HepG2 (cell line): ENCODE data around the gene RASL10A. TPM values are rescaled to one million over a fixed set of nuclear protein-coding genes. Genes with fewer than 3 reads are reported as not detected.

Experiments used
- ATAC-seq: fragments of 200-7000 bp; cut with Tn5 transposase; 3 replicates; pipeline ENCODE4 v1.9.1; 2020; ENCODE audit warnings: mild to moderate bottlenecking, moderate library complexity
- BruUV-seq: library from RNA; stranded (reverse); fragments of 400-500 nt; replicated peaks from 2 replicates; lab custom pipeline; 2021; lab: Mats Ljungman, UMichigan
- CTCF ChIA-PET: fragments of 300-600 bp; formaldehyde crosslinking; extraction: SDS; loops from one replicate; lab custom pipeline; 2021; ENCODE audit warnings: low total read pairs, inconsistent platforms, low intra/inter-chr PET ratio; lab: Yijun Ruan, JAX
- POLR2A ChIA-PET: fragments of 350-600 bp; sonication (Branson Sonifier 250); formaldehyde crosslinking; loops from one replicate; lab custom pipeline; 2020; ENCODE audit warnings: antibody characterized with exemption, inconsistent platforms; lab: Yijun Ruan, JAX
- DNase-seq: peaks from one replicate; pipeline ENCODE4 v3.0.0-alpha.2; 2015; ENCODE audit warnings: low spot score
- FAIRE-seq: peaks from 3 replicates; lab custom pipeline; 2011; peaks lifted over from hg19 to GRCh38; lab: Jason Lieb, UNC
- H2AFZ ChIP-seq: one replicate; pipeline ENCODE4 v1.6.1; 2011; ENCODE audit warnings: low read length, inconsistent platforms
- H3K27ac ChIP-seq: fragments of 300-600 bp; 3 replicates; pipeline ENCODE4 v1.8.0; 2011; ENCODE audit warnings: mixed run types, mild to moderate bottlenecking, mixed read lengths, low read length, inconsistent platforms; ENCODE audit not compliant: insufficient read depth; ENCODE audit errors: extremely low read length
- H3K27me3 ChIP-seq, 2 experiments: fragments of 200-600 bp in 1 of 2; 2 replicates in 1 of 2; 3 replicates in 1 of 2; pipeline versions ENCODE4 v1.6.0 to v1.8.0; 2011; ENCODE audit warnings: low read length in 2 of 2, mild to moderate bottlenecking in 2 of 2, moderate library complexity in 2 of 2, inconsistent platforms in 1 of 2; ENCODE audit not compliant: insufficient read depth in 2 of 2, control insufficient read depth in 1 of 2
- H3K36me3 ChIP-seq, 2 experiments: fragments of 200-600 bp in 1 of 2; replicated peaks in 1 of 2; 2 replicates in 1 of 2; 3 replicates in 1 of 2; pipeline versions ENCODE4 v1.5.1 to v1.8.0; 2011; ENCODE audit warnings: low read length in 2 of 2, inconsistent platforms in 1 of 2; ENCODE audit not compliant: insufficient read depth in 2 of 2, control insufficient read depth in 1 of 2
- H3K4me1 ChIP-seq: 2 replicates; pipeline ENCODE4 v1.5.1; 2012; ENCODE audit warnings: low read length, inconsistent platforms; ENCODE audit not compliant: insufficient read depth
- H3K4me2 ChIP-seq: 2 replicates; pipeline ENCODE4 v1.6.0; 2011; ENCODE audit warnings: low read depth, low read length, inconsistent platforms
- H3K4me3 ChIP-seq, 3 experiments: fragments of 200-600 bp in 1 of 3; sonication (generic), shearing (Covaris generic) in 1 of 3; replicated peaks in 1 of 3; 2 replicates each; pipeline ENCODE4 v1.5.1; 2011 to 2016; ENCODE audit warnings: low read length in 3 of 3, inconsistent platforms in 2 of 3, low read depth in 2 of 3, mild to moderate bottlenecking in 2 of 3, control low read depth in 1 of 3, mixed read lengths in 1 of 3; ENCODE audit not compliant: insufficient read depth in 1 of 3
- H3K79me2 ChIP-seq: one replicate; pipeline ENCODE4 v1.6.1; 2011; ENCODE audit warnings: low read length, inconsistent platforms; ENCODE audit not compliant: insufficient read depth
- H3K9ac ChIP-seq: 2 replicates; pipeline ENCODE4 v1.6.0; 2011; ENCODE audit warnings: mild to moderate bottlenecking, low read depth, low read length, inconsistent platforms; ENCODE audit not compliant: insufficient read depth
- H3K9me3 ChIP-seq: 2 replicates; pipeline ENCODE4 v1.5.1; 2012; ENCODE audit warnings: mild to moderate bottlenecking, low read length
- H4K20me1 ChIP-seq: 2 replicates; pipeline ENCODE4 v1.6.0; 2011; ENCODE audit warnings: inconsistent platforms, mild to moderate bottlenecking, low read length, moderate library complexity; ENCODE audit not compliant: insufficient read depth
- AKAP8 ChIP-seq: sonication (generic); formaldehyde crosslinking; IDR thresholded peaks from 2 replicates; pipeline ENCODE4 v1.5.1; 2020; ENCODE audit warnings: mild to moderate bottlenecking, missing genetic modification reagents
- ARID4A ChIP-seq: sonication (generic); formaldehyde crosslinking; IDR thresholded peaks from 2 replicates; pipeline ENCODE4 v1.5.0; 2020; ENCODE audit warnings: mild to moderate bottlenecking, missing genetic modification reagents, borderline replicate concordance
- GABPA ChIP-seq, 2 experiments: IDR thresholded peaks; 2 replicates each; pipeline ENCODE4 v1.6.1; 2011 to 2016; ENCODE audit warnings: low read depth in 2 of 2, low read length in 1 of 2, missing biosample characterization in 1 of 2, missing genetic modification characterization in 1 of 2
- GABPB1 ChIP-seq: IDR thresholded peaks from 2 replicates; pipeline ENCODE4 v1.6.1; 2016; ENCODE audit warnings: mild to moderate bottlenecking, missing genetic modification reagents, moderate library complexity, missing compliant biosample characterization
- TBX2 ChIP-seq: sonication (generic); formaldehyde crosslinking; IDR thresholded peaks from 2 replicates; pipeline ENCODE4 v1.5.0; 2020; ENCODE audit warnings: missing genetic modification reagents, mild to moderate bottlenecking, borderline replicate concordance
- ZBTB4 ChIP-seq: sonication (generic); formaldehyde crosslinking; IDR thresholded peaks from 2 replicates; pipeline ENCODE4 v1.4.0; 2020; ENCODE audit warnings: missing genetic modification reagents, mild to moderate bottlenecking, borderline replicate concordance
- ZNF383 ChIP-seq: sonication (generic); formaldehyde crosslinking; IDR thresholded peaks from 2 replicates; pipeline ENCODE4 v1.4.0; 2020; ENCODE audit warnings: missing genetic modification reagents, mild to moderate bottlenecking, borderline replicate concordance
- WGBS: methylation state at CpG from one replicate; pipeline ENCODE4 v1.1.6; 2017; ENCODE audit warnings: low lambda C conversion rate; 5-methylcytosine and 5-hydroxymethylcytosine counted together
- in situ Hi-C: cut with HindIII; loops from 2 replicates; pipeline ENCODE4 v1.10.0; 2017; ENCODE audit warnings: low pct_unique_long_range_greater_than_20kb; ENCODE audit not compliant: extremely low pct_ligation_motif_present
- intact Hi-C: fragments of 100-400 bp; cut with micrococcal nuclease; formaldehyde crosslinking; loops from one replicate; pipeline ENCODE4 v1.10.0; 2022; ENCODE audit not compliant: unreplicated experiment
- polyA plus RNA-seq, 8 experiments: library from polyadenylated mRNA; depleted of rRNA in 3 of 8; stranded (reverse) in 7 of 8; unstranded in 1 of 8; fragments of >200 nt; fragmentation: Illumina TruSeq in 4 of 8; extraction: Trizol in 4 of 8; gene quantifications; 2 replicates each; pipeline versions ENCODE4 v1.2.1 to v1.2.3, GENCODE V29; 2011 to 2016; ENCODE audit warnings: low read depth in 4 of 8, missing spikeins in 1 of 8, mixed read lengths in 1 of 8; ENCODE audit not compliant: insufficient read depth in 1 of 8
- total RNA-seq, 5 experiments: library from RNA; depleted of rRNA; stranded (reverse); fragments of >200 nt; fragmentation: Illumina TruSeq; extraction: Trizol; gene quantifications; 2 replicates each; pipeline ENCODE4 v1.2.3, GENCODE V29; 2016; ENCODE audit warnings: low read depth in 1 of 5
- TF ChIP-seq, protein P1 (sequence below): sonication (generic); formaldehyde crosslinking; IDR thresholded peaks from 2 replicates; pipeline ENCODE4 v1.5.1; 2020; ENCODE audit warnings: mild to moderate bottlenecking, missing genetic modification reagents, moderate library complexity

Gene RASL10A
- total and polyA plus RNA-seq, 2 of the 13 experiments (the other 11 are each of a cell fraction or from before 2014, with no cell fraction given): 0.05 to 0.22 TPM

- no peak overlapping the region; a peak in 1 of 6 replicates for H3K4me3 ChIP-seq
- FAIRE-seq (peak; percentile 40), ATAC-seq (peak; percentile 83), DNase-seq (peak; percentile 60)
- CTCF ChIA-PET: no interaction called here
- peak overlapping the region; percentile 38 for H3K9ac ChIP-seq
- BruUV-seq: no TSS peak
- POLR2A ChIA-PET: interaction anchor here (0.8 to 1.0 kb wide), 2 partner anchors 41 to 210 kb away, joined by 3 to 4 read pairs; partner anchors contain the start of gene THOC5
- no peaks in the 10 kb centered on the region for H3K27me3 ChIP-seq
- peak overlapping the region; percentile 54 for H3K27ac ChIP-seq
- peaks cover 15 to 46% of the 10 kb centered on the region in 2 experiments; a peak in 4 of 5 replicates for H3K36me3 ChIP-seq
- H3K79me2 ChIP-seq: no peaks in the 10 kb centered on the region
- in situ Hi-C loops (no loop called here), intact Hi-C loops (no loop called here)
- no peaks in the 10 kb centered on the region for H3K9me3 ChIP-seq
- no peaks in the 10 kb centered on the region for H4K20me1 ChIP-seq
- WGBS: 63% methylated on average over 7 of the region's 10 CpGs
- H2AFZ ChIP-seq: no peak overlapping the region
- H3K4me1 ChIP-seq: peaks cover 32% of the 10 kb centered on the region
- H3K4me2 ChIP-seq: peak overlapping the region; percentile 56
- TF ChIP-seq AKAP8 (CRISPR knock-in tag) (no peak), ZBTB4 (CRISPR knock-in tag) (no peak), GABPA (IDR thresholded peaks at IDR 0.05; ENCODE audit: low read depth, low read length) (no peak), GABPA (CRISPR knock-in tag; IDR thresholded peaks at IDR 0.05; ENCODE audit: low read depth) (no peak), ARID4A (CRISPR knock-in tag) (peak; percentile 38; the same call in 1 of the 2 replicates), TBX2 (CRISPR knock-in tag) (no peak), GABPB1 (CRISPR knock-in tag) (no peak), ZNF383 (CRISPR knock-in tag) (no peak)
- TF ChIP-seq, protein P1, sequence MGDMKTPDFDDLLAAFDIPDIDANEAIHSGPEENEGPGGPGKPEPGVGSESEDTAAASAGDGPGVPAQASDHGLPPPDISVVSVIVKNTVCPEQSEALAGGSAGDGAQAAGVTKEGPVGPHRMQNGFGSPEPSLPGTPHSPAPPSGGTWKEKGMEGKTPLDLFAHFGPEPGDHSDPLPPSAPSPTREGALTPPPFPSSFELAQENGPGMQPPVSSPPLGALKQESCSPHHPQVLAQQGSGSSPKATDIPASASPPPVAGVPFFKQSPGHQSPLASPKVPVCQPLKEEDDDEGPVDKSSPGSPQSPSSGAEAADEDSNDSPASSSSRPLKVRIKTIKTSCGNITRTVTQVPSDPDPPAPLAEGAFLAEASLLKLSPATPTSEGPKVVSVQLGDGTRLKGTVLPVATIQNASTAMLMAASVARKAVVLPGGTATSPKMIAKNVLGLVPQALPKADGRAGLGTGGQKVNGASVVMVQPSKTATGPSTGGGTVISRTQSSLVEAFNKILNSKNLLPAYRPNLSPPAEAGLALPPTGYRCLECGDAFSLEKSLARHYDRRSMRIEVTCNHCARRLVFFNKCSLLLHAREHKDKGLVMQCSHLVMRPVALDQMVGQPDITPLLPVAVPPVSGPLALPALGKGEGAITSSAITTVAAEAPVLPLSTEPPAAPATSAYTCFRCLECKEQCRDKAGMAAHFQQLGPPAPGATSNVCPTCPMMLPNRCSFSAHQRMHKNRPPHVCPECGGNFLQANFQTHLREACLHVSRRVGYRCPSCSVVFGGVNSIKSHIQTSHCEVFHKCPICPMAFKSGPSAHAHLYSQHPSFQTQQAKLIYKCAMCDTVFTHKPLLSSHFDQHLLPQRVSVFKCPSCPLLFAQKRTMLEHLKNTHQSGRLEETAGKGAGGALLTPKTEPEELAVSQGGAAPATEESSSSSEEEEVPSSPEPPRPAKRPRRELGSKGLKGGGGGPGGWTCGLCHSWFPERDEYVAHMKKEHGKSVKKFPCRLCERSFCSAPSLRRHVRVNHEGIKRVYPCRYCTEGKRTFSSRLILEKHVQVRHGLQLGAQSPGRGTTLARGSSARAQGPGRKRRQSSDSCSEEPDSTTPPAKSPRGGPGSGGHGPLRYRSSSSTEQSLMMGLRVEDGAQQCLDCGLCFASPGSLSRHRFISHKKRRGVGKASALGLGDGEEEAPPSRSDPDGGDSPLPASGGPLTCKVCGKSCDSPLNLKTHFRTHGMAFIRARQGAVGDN: peak; percentile 42; the same call in 1 of the 2 replicates
Observed at GRCh38 chr22:29342577-29343312, 27.2 kb upstream of the RASL10A start.
